GM18508 (cell line): ENCODE measurements around the gene GPR26.

ENCODE experiments used
- ATAC-seq: cut with Tn5 transposase; IDR thresholded peaks from one replicate; pipeline ENCODE4 v1.9.1; 2021; ENCODE audit warnings: moderate number of reproducible peaks; ENCODE audit not compliant: insufficient read depth, unreplicated experiment

The GPR26 gene

GRCh38 chr10:123645016-123645415 lies 21.1 kb upstream of the GPR26 start:
- no peak for ATAC-seq

- ATAC-seq, result no peak
Measured at GRCh38 chr10:123645615-123646014, 20.5 kb upstream of the GPR26 start.

GRCh38 chr10:123648595-123648994 lies 17.6 kb upstream of the GPR26 start:
- ATAC-seq, result no peak

- ATAC-seq, result no peak
Measured at GRCh38 chr10:123649676-123650075, 16.5 kb upstream of the GPR26 start.

GRCh38 chr10:123651421-123652047 lies 14.6 kb upstream of the GPR26 start:
- no peak for ATAC-seq

GRCh38 chr10:123655751-123656150 lies 10.4 kb upstream of the GPR26 start:
- no peak for ATAC-seq

GRCh38 chr10:123663522-123663921 lies 2.6 kb upstream of the GPR26 start:
- ATAC-seq, result no peak

- ATAC-seq, result no peak
Measured at GRCh38 chr10:123665491-123666286, 466 bp upstream of the GPR26 start.

- ATAC-seq, result no peak
Measured at GRCh38 chr10:123669886-123670285, 3.7 kb downstream of the GPR26 start.

GRCh38 chr10:123673198-123673597 lies 7.0 kb downstream of the GPR26 start:
- ATAC-seq, result no peak

- no peak for ATAC-seq
Measured at GRCh38 chr10:123674741-123675140, 8.6 kb downstream of the GPR26 start.

GRCh38 chr10:123675811-123676210 lies 9.7 kb downstream of the GPR26 start:
- no peak for ATAC-seq

GRCh38 chr10:123677556-123677955 lies 11.4 kb downstream of the GPR26 start:
- no peak for ATAC-seq

GRCh38 chr10:123678376-123678775 lies 12.2 kb downstream of the GPR26 start:
- no peak for ATAC-seq

- no peak for ATAC-seq
Measured at GRCh38 chr10:123681285-123681684, 15.1 kb downstream of the GPR26 start.

GRCh38 chr10:123682477-123682876 lies 16.3 kb downstream of the GPR26 start:
- ATAC-seq, result no peak

- ATAC-seq, result no peak
Measured at GRCh38 chr10:123683459-123683858, 17.3 kb downstream of the GPR26 start.

GRCh38 chr10:123683865-123684264 lies 17.7 kb downstream of the GPR26 start:
- no peak for ATAC-seq

GRCh38 chr10:123685260-123685659 lies 19.1 kb downstream of the GPR26 start:
- no peak for ATAC-seq

GRCh38 chr10:123687758-123688157 lies 21.6 kb downstream of the GPR26 start:
- no peak for ATAC-seq

GRCh38 chr10:123689880-123690279 lies 23.7 kb downstream of the GPR26 start:
- ATAC-seq, result no peak
